Measurements from ENCODE around the gene IDUA. TPM values are rescaled to one million over a fixed set of nuclear protein-coding genes. Genes with fewer than 3 reads are reported as not detected.
"Not testable (repeated sequence)": the region's sequence is repeated elsewhere in the genome, so short reads cannot be mapped to it uniquely, and the experiment has no call there.

IDUA gene
- total RNA-seq, result 33.8 and 34.3 TPM in 2 replicates

DNA sequence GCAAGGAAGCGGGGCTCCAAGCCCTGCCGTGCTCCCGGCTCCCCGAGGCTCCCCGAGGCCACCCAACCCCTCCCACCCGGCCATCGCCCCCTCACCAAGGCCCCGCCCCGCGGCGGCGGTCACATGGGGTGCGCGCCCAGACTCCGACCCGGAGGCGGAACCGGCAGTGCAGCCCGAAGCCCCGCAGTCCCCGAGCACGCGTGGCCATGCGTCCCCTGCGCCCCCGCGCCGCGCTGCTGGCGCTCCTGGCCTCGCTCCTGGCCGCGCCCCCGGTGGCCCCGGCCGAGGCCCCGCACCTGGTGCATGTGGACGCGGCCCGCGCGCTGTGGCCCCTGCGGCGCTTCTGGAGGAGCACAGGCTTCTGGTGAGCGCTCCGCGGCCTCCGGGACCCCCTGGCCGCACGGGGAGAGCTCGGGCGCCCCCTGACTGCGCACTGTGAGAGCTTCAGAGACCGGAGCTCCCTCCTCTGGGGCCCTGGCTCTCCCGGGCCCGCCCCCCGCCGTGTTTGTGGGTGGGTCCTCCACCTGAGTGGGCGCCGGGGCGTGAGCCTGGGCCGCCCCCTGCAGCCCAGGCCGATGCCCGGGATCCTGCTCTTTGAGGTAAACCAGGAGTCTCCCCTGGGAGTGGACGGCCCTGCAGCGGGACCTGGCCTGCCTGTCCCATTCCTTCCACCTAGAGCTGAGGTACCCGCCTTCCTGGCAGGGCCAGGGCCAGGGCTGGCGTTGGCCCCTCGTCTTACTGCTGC lies at the start of gene IDUA:
TSS of gene IDUA (plus strand) at position 166 of the 745 bp plus-strand sequence. CDS start at position 207, 41 bp downstream.
- no peaks in the 10 kb centered on the region for H3K27me3 Mint-ChIP-seq (ENCODE audit: insufficient read depth)
- H3K27ac Mint-ChIP-seq, result peak within 1 kb of the TSS; percentile 81
- H3K4me1 Mint-ChIP-seq (ENCODE audit: low read depth), result peaks cover 17% of the 10 kb centered on the region
- H3K9me3 Mint-ChIP-seq, result no peaks in the 10 kb centered on the region
- DNase-seq (ENCODE audit: low spot score), result peak; percentile 84
- H3K4me3 Mint-ChIP-seq, result peak within 1 kb of the TSS; percentile 88
- no peaks in the 10 kb centered on the region for H3K36me3 Mint-ChIP-seq (ENCODE audit: low read depth)
- intact Hi-C loops (cut with micrococcal nuclease), result loop anchor here (1.0 to 10.0 kb wide), 7 partner anchors 22 to 742 kb away; partner anchors contain the start of genes GAK and TMEM175

DNA sequence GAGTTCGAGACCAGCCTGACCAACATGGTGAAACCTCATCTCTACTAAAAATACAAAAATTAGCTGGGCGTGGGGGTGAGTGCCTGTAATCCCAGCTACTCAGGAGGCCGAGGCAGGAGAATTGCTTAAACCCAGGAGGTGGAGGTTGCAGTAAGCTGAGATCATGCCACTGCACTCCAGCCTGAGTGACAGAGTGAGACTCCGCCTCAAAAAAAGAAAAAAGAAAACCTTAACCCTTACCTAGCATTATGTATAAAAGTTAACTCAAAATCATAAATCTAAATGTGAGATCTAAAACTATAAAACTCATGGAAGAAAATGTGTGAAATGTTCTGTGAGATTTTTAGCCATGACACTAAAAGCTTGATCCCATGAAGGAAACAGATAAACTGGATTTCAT lies 47.3 kb upstream of the IDUA start:
- intact Hi-C loops (cut with micrococcal nuclease); H3K27ac Mint-ChIP-seq; H3K4me3 Mint-ChIP-seq; H3K4me1 Mint-ChIP-seq (ENCODE audit: low read depth); DNase-seq (ENCODE audit: low spot score); H3K9me3 Mint-ChIP-seq; H3K36me3 Mint-ChIP-seq (ENCODE audit: low read depth); H3K27me3 Mint-ChIP-seq (ENCODE audit: insufficient read depth): not testable (repeated sequence)

DNA sequence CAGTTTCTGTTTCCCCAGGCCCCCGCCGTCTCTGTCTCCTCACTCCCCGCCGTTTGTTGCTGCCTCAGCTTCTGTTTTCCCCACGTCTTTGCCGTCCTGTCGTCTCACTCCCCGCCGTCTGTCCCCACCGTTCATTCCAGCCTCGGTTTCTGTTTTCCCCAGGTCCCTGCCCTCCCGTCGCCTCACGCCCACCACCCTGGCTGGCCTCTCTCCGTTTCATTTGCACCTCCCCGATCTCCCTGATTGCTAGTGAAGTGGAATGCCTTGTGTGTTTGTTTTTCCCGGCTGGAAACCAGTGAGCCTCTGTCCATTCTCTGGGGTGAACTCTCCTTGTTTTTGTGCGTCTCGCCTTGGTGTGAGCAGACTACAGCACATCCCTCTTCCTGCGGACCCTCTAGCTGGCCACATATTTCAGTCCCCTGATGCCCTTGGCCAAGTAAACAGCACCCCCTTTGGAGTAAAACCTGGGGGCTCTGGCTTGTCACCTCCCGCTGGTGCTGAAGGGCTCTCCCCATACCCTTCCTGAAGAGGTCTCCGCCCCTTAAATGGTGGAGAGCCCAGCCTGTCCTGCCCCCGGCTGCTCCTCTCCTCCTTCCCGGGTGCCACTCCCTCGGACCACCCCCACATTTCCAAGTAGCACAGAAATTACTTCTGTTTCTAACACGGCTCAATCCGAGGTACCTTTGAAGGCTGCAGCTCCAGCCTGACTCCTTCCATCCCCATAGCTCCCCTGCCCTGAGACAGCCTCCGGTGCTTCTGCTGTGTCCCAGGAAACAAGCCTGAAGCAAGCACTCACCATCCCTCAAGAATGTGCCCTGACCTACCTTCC lies 41.4 kb upstream of the IDUA start:
- H3K9me3 Mint-ChIP-seq, result no peaks in the 10 kb centered on the region
- H3K27me3 Mint-ChIP-seq (ENCODE audit: insufficient read depth), result no peaks in the 10 kb centered on the region
- DNase-seq (ENCODE audit: low spot score), result no peak
- no peak overlapping the region for H3K4me3 Mint-ChIP-seq
- H3K4me1 Mint-ChIP-seq (ENCODE audit: low read depth), result no peaks in the 10 kb centered on the region
- intact Hi-C loops (cut with micrococcal nuclease), result no loop called here
- no peaks in the 10 kb centered on the region for H3K36me3 Mint-ChIP-seq (ENCODE audit: low read depth)
- no peak overlapping the region for H3K27ac Mint-ChIP-seq

DNA sequence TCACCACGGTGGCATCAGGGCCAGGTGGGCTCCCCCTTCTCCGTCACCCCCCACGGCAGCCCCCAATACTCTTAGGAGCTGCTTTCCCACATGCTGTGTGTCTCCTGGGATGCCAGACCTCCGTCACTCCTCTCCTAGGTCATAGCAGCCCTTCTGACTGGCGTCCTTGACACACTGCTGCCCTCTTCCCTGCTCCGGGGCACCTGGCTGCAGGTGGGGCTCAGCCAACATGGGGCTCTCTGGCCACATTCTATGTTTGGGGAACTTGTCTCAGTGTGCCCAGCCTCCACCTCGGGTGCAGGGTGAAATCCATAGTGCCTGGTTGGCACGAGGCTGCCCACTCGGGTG lies 40.8 kb upstream of the IDUA start:
- Mint-ChIP-seq H3K27me3 (ENCODE audit: insufficient read depth) (no peaks in the 10 kb centered on the region), H3K27ac (no peak overlapping the region), H3K9me3 (no peaks in the 10 kb centered on the region), H3K4me3 (no peak overlapping the region), H3K4me1 (ENCODE audit: low read depth) (no peaks in the 10 kb centered on the region), H3K36me3 (ENCODE audit: low read depth) (no peaks in the 10 kb centered on the region)
- intact Hi-C loops (cut with micrococcal nuclease), result no loop called here
- no peak for DNase-seq (ENCODE audit: low spot score)

DNA sequence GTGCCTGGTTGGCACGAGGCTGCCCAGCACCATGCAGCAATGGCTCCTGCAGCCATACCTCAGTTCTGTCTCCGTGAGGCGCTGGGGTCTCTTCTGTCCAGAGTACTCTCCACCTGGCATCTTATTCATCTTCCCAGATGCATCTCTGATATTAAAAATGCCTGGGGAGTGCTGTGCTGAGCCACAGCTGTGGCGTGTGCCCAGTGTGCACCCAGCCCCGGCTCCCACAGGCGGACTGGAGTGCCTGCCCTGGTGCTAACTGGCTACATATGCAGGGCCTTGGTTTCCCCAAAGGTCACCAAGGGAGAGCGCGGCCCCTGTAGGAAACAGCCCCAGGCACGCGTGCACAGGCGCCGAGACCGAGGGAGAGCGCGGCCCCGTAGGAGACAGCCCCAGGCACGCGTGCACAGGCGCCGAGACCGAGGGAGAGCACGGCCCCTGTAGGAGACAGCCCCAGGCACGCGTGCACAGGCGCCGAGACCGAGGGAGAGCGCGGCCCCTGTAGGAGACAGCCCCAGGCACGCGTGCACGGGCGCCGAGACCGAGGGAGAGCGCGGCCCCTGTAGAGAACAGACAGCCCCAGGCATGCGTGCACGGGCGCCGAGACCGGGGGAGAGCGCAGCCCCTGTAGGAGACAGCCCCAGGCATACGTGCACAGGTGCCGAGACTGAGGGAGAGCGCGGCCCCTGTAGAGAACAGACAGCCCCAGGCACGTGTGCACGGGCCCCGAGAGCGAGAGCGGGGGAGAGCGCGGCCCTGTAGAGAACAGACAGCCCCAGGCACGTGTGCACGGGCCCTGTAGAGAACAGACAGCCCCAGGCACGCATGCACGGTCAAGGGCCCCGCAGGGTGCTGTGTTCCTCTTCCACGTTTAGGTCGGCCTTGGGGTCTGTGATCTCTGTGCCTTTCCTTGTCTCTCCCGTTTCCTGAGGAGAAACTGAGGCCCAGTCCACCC lies 40.0 kb upstream of the IDUA start:
- no peak for DNase-seq (ENCODE audit: low spot score)
- Mint-ChIP-seq H3K4me1 (ENCODE audit: low read depth) (no peaks in the 10 kb centered on the region), H3K27ac (no peak overlapping the region), H3K27me3 (ENCODE audit: insufficient read depth) (no peaks in the 10 kb centered on the region), H3K9me3 (no peaks in the 10 kb centered on the region), H3K36me3 (ENCODE audit: low read depth) (no peaks in the 10 kb centered on the region), H3K4me3 (no peak overlapping the region)
- intact Hi-C loops (cut with micrococcal nuclease), result no loop called here

DNA sequence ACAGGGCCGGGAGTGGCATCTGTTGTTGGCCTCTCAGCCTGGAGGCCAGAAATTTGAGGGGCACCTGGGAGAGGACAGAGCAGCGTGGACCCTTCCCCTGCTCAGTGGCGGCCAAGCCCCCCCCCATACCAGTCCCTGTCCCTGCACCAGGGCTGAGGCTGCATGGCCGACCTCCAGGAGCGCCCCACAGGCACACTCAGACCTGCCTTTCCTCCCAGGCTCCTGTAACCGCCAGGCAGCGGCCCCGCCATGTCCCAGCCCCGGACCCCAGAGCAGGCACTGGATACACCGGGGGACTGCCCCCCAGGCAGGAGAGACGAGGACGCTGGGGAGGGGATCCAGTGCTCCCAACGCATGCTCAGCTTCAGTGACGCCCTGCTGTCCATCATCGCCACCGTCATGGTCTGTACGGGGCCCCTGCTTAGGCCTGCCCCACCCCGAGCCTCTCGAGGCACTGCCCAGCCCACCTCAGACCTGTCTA lies 39.3 kb upstream of the IDUA start:
- no peak overlapping the region for H3K4me3 Mint-ChIP-seq
- no peak overlapping the region for H3K27ac Mint-ChIP-seq
- DNase-seq (ENCODE audit: low spot score), result no peak
- no peaks in the 10 kb centered on the region for H3K27me3 Mint-ChIP-seq (ENCODE audit: insufficient read depth)
- intact Hi-C loops (cut with micrococcal nuclease), result no loop called here
- H3K4me1 Mint-ChIP-seq (ENCODE audit: low read depth), result no peaks in the 10 kb centered on the region
- H3K36me3 Mint-ChIP-seq (ENCODE audit: low read depth), result no peaks in the 10 kb centered on the region
- no peaks in the 10 kb centered on the region for H3K9me3 Mint-ChIP-seq

GRCh38 chr4:948101-948935 lies 38.5 kb upstream of the IDUA start:
- Mint-ChIP-seq H3K4me1 (ENCODE audit: low read depth) (no peaks in the 10 kb centered on the region), H3K9me3 (no peaks in the 10 kb centered on the region), H3K27ac (no peak overlapping the region), H3K4me3 (no peak overlapping the region), H3K36me3 (ENCODE audit: low read depth) (no peaks in the 10 kb centered on the region), H3K27me3 (ENCODE audit: insufficient read depth) (no peaks in the 10 kb centered on the region)
- intact Hi-C loops (cut with micrococcal nuclease), result no loop called here
- no peak for DNase-seq (ENCODE audit: low spot score)

DNA sequence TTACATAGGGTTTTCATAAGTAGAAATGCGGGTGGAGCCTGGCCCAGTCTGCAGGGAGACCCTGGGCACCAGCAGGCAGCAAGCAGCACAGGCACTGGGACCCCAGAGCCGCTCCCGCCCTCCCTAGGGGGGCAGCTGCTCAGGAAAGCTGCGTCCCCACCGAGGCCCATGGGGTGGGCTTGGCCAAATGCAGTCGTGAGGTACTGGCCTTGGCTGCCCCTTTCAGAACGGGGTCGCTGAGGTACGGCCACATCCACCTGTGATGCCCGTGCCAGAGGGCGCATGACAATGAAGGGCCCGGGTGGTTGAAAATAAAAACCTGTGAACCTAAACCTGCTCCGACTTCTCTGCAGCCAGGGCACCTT lies 37.9 kb upstream of the IDUA start:
- H3K36me3 Mint-ChIP-seq (ENCODE audit: low read depth), result no peaks in the 10 kb centered on the region
- DNase-seq (ENCODE audit: low spot score), result no peak
- H3K27me3 Mint-ChIP-seq (ENCODE audit: insufficient read depth), result no peaks in the 10 kb centered on the region
- intact Hi-C loops (cut with micrococcal nuclease), result no loop called here
- no peak overlapping the region for H3K27ac Mint-ChIP-seq
- H3K4me3 Mint-ChIP-seq, result no peak overlapping the region
- H3K4me1 Mint-ChIP-seq (ENCODE audit: low read depth), result no peaks in the 10 kb centered on the region
- H3K9me3 Mint-ChIP-seq, result no peaks in the 10 kb centered on the region

DNA sequence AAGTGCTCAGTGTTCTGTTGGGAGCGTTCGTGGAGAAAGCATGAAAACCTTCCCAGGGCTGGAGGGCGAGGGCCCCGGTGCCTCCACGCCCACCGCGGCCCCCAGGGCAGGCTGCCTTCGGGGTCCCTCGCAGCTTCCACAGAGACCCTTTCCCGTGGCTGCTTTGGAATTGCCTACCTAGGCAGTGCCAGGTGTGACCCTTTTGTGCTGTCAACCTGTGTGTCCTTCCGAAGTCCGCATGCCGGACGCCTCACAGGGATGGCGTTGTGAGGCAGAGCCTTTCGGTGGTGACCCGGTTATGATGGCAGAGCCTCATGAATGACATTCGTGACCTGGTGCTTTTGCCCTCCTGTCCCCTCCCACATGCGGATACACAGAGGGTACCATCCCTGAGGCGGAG lies 37.2 kb upstream of the IDUA start:
- Mint-ChIP-seq H3K4me1 (ENCODE audit: low read depth) (no peaks in the 10 kb centered on the region), H3K36me3 (ENCODE audit: low read depth) (peaks cover 3% of the 10 kb centered on the region), H3K27me3 (ENCODE audit: insufficient read depth) (no peaks in the 10 kb centered on the region), H3K4me3 (no peak overlapping the region), H3K27ac (no peak overlapping the region), H3K9me3 (no peaks in the 10 kb centered on the region)
- DNase-seq (ENCODE audit: low spot score), result no peak
- intact Hi-C loops (cut with micrococcal nuclease), result no loop called here

- H3K36me3 Mint-ChIP-seq (ENCODE audit: low read depth), result peaks cover 4% of the 10 kb centered on the region
- no peak overlapping the region for H3K4me3 Mint-ChIP-seq
- H3K4me1 Mint-ChIP-seq (ENCODE audit: low read depth), result no peaks in the 10 kb centered on the region
- no peak overlapping the region for H3K27ac Mint-ChIP-seq
- no peak for DNase-seq (ENCODE audit: low spot score)
- intact Hi-C loops (cut with micrococcal nuclease), result no loop called here
- H3K9me3 Mint-ChIP-seq, result no peaks in the 10 kb centered on the region
- H3K27me3 Mint-ChIP-seq (ENCODE audit: insufficient read depth), result no peaks in the 10 kb centered on the region
Measured at GRCh38 chr4:950136-951020, 36.5 kb upstream of the IDUA start.

DNA sequence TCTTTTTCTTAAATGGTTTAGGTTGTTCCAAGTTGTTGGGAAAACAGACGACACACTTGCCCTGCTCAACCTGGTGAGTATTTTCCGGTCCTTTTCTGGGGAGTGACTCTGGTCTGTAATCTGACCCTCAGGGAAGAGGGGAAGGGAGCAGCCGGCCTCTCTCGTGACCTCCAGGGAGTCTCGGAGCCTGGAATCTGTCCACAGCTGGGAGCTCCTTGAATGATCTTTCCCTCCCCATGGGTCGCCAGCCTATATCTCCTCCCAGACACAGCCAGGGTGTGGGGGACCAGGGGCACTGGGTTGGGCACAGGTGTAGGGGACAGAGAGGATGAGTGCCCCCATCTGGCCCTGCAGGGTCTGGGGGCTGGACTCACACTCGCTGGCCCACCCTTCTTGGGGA lies 35.7 kb upstream of the IDUA start:
- DNase-seq (ENCODE audit: low spot score), result no peak
- intact Hi-C loops (cut with micrococcal nuclease), result no loop called here
- no peaks in the 10 kb centered on the region for H3K4me1 Mint-ChIP-seq (ENCODE audit: low read depth)
- no peaks in the 10 kb centered on the region for H3K9me3 Mint-ChIP-seq
- no peaks in the 10 kb centered on the region for H3K27me3 Mint-ChIP-seq (ENCODE audit: insufficient read depth)
- peaks cover 4% of the 10 kb centered on the region for H3K36me3 Mint-ChIP-seq (ENCODE audit: low read depth)
- H3K4me3 Mint-ChIP-seq, result no peak overlapping the region
- H3K27ac Mint-ChIP-seq, result no peak overlapping the region

Measured in activated T-helper 1 cell treated with anti-CD3 and anti-CD28 coated beads, Interleukin-12 subunit alpha, Interleukin-12 subunit beta, Interleukin-2, Interleukin-4 antibody, amounts not matched to agents 30 ng/mL and 10 ng/mL and 1 ng/mL, durations not matched to agents 14 hours and 24 hours and 36 hours (primary cell).